ENCODE measurements around the gene CLIC6. TPM values are rescaled to one million over a fixed set of nuclear protein-coding genes. Genes with fewer than 3 reads are reported as not detected.

Gene CLIC6
- polyA plus RNA-seq, 1 experiment = not detected

DNA sequence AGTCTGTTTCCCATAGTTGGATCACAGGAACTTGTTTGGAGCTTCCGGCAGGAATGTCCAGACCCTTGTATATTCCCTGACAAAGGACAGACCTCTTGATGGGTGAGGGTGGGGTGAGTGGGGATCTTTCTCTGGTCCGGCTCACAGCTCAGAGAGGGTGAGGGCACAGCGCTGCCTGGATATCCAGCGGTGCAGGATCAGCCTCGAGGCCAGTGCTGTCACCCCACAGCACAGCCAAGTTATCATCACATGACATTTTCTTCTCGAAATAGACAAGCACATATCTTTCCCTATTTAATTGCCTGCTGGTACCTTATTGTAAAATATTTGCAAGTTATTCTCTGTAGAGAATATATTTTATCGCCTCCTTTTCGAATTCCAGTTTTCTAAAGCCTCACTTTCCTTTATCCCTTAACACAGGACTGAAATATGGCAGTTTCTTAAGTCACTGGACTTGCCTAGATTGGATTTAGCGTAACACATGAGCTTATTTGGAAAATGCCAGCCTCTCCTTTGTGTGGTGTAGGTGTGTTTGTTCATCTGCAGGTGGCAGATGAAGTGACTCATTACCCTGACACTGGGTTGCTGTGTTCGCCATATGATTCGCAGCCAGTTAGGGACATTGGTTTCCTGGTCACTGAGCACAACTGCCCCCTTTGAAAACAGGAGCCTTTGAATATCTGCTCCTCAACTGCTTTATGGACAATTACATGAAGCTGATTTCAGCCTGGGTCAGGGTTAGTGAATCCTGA, 21.4 kb downstream of the CLIC6 start:
- Histone ChIP-seq H3K27ac (ENCODE audit: low read depth, low read length) (no peak overlapping the region), H3K4me3 (ENCODE audit: low read depth, low read length) (no peak overlapping the region), H3K9me3 (ENCODE audit: control insufficient read depth, insufficient read depth, low read length) (peaks cover 2% of the 10 kb centered on the region; the same call in 1 of the 2 replicates), H3K27me3 (ENCODE audit: control insufficient read depth, insufficient read depth, low read length) (peaks cover 46% of the 10 kb centered on the region)
- ChIA-PET CTCF (interaction anchor here (0.8 kb wide), 1 partner anchor 19 kb away, joined by 4 read pairs; no protein-coding TSS in a partner anchor), POLR2A (no interaction called here)
- DNase-seq (ENCODE audit: low read depth, low spot score) = no peak
- TF ChIP-seq, protein P1, sequence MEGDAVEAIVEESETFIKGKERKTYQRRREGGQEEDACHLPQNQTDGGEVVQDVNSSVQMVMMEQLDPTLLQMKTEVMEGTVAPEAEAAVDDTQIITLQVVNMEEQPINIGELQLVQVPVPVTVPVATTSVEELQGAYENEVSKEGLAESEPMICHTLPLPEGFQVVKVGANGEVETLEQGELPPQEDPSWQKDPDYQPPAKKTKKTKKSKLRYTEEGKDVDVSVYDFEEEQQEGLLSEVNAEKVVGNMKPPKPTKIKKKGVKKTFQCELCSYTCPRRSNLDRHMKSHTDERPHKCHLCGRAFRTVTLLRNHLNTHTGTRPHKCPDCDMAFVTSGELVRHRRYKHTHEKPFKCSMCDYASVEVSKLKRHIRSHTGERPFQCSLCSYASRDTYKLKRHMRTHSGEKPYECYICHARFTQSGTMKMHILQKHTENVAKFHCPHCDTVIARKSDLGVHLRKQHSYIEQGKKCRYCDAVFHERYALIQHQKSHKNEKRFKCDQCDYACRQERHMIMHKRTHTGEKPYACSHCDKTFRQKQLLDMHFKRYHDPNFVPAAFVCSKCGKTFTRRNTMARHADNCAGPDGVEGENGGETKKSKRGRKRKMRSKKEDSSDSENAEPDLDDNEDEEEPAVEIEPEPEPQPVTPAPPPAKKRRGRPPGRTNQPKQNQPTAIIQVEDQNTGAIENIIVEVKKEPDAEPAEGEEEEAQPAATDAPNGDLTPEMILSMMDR (IDR thresholded peaks at IDR 0.05; ENCODE audit: low read depth, low read length) = no peak

DNA sequence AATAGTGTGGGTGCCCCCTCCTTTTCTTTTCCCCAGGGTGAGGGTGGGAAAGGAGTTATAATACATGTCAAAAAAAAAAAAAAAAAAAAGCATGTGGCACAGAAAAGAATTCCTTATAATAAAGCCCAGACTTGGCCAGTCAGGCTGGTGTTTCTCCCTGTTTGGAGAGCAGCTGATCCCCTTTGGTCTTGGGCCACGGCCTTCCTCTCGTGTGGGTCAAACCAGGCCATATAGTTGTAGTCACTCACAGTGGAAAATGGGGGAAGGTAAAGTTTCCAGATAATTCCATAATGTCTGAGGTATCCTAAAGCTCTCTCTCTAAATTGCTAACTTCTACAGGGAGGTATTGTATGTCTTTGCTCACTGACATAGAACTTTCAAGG, 22.0 kb downstream of the CLIC6 start:
- H3K4me3 ChIP-seq (ENCODE audit: low read depth, low read length) = no peak overlapping the region
- ChIA-PET POLR2A (no interaction called here), CTCF (interaction anchor here (0.7 to 0.8 kb wide), 2 partner anchors 20 to 1331 kb away, joined by 4 to 5 read pairs; no protein-coding TSS in a partner anchor)
- TF ChIP-seq, protein P1 (IDR thresholded peaks at IDR 0.05; ENCODE audit: low read depth, low read length) = no peak
- H3K27me3 ChIP-seq (ENCODE audit: control insufficient read depth, insufficient read depth, low read length) = peaks cover 46% of the 10 kb centered on the region
- no peak for DNase-seq (ENCODE audit: low read depth, low spot score)
- H3K9me3 ChIP-seq (ENCODE audit: control insufficient read depth, insufficient read depth, low read length) = peaks cover 2% of the 10 kb centered on the region; the same call in 1 of the 2 replicates
- no peak overlapping the region for H3K27ac ChIP-seq (ENCODE audit: low read depth, low read length)

DNA sequence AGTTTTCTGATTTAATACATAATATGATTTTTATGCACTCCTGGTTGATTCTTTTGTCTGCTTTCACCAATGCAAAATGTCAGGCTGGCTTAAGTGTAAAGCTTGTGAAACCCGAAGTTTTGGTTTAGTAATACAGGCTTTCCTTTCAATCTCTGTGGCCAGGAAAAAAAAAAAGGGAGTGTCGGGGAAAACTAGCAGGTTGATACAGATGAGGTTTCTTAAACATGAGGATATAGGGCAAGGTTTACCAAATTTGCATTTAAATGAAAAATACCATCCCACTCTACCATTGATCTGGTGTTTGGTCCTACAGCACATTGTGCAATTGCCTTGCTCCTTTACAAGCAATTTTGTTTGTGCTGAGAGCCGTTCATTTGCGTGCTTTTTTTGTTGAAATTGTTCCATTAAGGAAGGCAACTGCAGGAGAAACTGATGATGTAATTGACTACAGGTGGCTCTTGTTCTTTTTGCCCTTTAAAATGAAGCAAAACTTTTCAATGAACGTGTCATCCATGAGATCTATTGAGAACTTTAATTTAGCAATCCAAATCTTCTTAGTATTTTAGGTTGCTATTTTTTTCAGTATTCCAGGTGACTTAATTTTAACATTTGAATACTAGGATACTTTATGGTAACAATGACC, 22.7 kb downstream of the CLIC6 start:
- TF ChIP-seq, protein P1 (IDR thresholded peaks at IDR 0.05; ENCODE audit: low read depth, low read length) = no peak
- DNase-seq (ENCODE audit: low read depth, low spot score) = no peak
- Histone ChIP-seq H3K27ac (ENCODE audit: low read depth, low read length) (no peak overlapping the region), H3K27me3 (ENCODE audit: control insufficient read depth, insufficient read depth, low read length) (peaks cover 45% of the 10 kb centered on the region), H3K4me3 (ENCODE audit: low read depth, low read length) (no peak overlapping the region), H3K9me3 (ENCODE audit: control insufficient read depth, insufficient read depth, low read length) (peaks cover 2% of the 10 kb centered on the region; the same call in 1 of the 2 replicates)
- ChIA-PET CTCF (interaction anchor here (0.7 to 2.2 kb wide), 2 partner anchors 195 to 1331 kb away, joined by 5 read pairs; no protein-coding TSS in a partner anchor), POLR2A (no interaction called here)

DNA sequence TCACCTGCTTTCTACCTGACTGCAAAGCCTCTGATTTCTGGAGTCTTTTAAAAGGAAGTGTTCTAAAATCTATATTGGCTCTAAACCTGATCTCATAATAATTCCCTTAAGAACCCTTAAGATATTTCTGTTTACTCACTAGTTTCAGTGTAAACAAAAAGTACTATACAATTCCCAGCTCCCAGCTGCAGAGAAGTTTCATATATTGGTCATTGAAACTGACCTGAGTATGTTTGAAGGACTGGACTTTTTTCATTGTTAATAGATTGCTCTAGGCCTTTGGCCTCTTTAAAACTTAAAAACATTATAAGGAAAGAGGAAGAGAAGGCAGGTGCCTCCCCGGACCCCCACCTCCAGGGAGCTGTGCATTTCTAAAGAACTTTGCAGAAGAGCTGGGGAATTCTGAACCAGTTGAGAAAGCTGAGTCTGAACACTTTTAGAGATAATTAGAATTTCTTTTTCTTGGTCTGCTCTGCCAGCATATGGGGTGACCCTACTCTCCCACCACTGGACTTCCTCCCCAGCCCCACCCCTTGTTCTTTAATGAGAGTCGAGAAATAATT, 23.7 kb downstream of the CLIC6 start:
- peaks cover 36% of the 10 kb centered on the region for H3K27me3 ChIP-seq (ENCODE audit: control insufficient read depth, insufficient read depth, low read length)
- no peak for DNase-seq (ENCODE audit: low read depth, low spot score)
- no peak overlapping the region for H3K27ac ChIP-seq (ENCODE audit: low read depth, low read length)
- H3K4me3 ChIP-seq (ENCODE audit: low read depth, low read length) = no peak overlapping the region
- CTCF ChIA-PET = interaction anchor here (0.6 to 2.4 kb wide), 16 partner anchors 14 to 1241 kb away, joined by 3 to 12 read pairs (median 4); partner anchors contain the start of gene CLIC6
- H3K9me3 ChIP-seq (ENCODE audit: control insufficient read depth, insufficient read depth, low read length) = peaks cover 2% of the 10 kb centered on the region; the same call in 1 of the 2 replicates
- TF ChIP-seq, protein P1 (IDR thresholded peaks at IDR 0.05; ENCODE audit: low read depth, low read length) = no peak
- POLR2A ChIA-PET = no interaction called here

Measured in AG04450 (cell line).